ENCODE data around the gene HTRA1.

The HTRA1 gene

GRCh38 chr10:122466951-122467381 is 5.6 kb downstream of the HTRA1 start:
- Histone ChIP-seq H3K4me2 (ENCODE audit: low read depth, low read length, poor library complexity, severe bottlenecking) (no peak overlapping the region), H3K36me3 (ENCODE audit: low read length) (no peaks in the 10 kb centered on the region)
- TF ChIP-seq, protein P1, sequence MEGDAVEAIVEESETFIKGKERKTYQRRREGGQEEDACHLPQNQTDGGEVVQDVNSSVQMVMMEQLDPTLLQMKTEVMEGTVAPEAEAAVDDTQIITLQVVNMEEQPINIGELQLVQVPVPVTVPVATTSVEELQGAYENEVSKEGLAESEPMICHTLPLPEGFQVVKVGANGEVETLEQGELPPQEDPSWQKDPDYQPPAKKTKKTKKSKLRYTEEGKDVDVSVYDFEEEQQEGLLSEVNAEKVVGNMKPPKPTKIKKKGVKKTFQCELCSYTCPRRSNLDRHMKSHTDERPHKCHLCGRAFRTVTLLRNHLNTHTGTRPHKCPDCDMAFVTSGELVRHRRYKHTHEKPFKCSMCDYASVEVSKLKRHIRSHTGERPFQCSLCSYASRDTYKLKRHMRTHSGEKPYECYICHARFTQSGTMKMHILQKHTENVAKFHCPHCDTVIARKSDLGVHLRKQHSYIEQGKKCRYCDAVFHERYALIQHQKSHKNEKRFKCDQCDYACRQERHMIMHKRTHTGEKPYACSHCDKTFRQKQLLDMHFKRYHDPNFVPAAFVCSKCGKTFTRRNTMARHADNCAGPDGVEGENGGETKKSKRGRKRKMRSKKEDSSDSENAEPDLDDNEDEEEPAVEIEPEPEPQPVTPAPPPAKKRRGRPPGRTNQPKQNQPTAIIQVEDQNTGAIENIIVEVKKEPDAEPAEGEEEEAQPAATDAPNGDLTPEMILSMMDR (IDR thresholded peaks at IDR 0.05; ENCODE audit: insufficient read depth, low read length, poor library complexity, severe bottlenecking), result no peak
- no peak for TF ChIP-seq EZH2phosphoT487 (conservative IDR thresholded peaks at IDR 0.05; ENCODE audit: low read length)

DNA sequence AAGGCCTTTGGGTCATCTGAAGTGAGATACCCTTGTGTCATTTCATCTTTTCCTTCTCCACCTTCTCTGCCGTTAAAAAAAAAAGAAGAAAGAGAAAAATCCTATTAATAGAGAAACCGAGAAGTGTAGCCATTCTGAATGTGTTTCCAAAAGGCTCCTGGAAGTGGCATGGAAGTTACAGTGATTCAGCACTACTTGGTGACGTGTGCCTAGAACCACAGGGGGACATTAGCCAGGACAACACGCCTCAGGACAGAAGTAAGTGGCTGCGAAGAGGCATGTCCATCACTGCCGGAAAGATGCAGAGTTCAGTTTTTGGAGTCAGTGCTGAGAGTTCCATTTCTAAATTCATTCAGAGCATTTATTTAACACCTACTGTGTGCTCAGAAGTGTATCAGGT is 6.3 kb downstream of the HTRA1 start:
- no peak overlapping the region for H3K4me3 ChIP-seq (ENCODE audit: insufficient read depth, low read length, poor library complexity, severe bottlenecking)
- H3K27me3 ChIP-seq (ENCODE audit: low read length), result no peaks in the 10 kb centered on the region
- no peak overlapping the region for H2AFZ ChIP-seq (ENCODE audit: low read depth, low read length, severe bottlenecking)
- no peaks in the 10 kb centered on the region for H3K9me2 ChIP-seq (replicated peaks; ENCODE audit: insufficient read depth, low read length)
- H3K79me2 ChIP-seq (ENCODE audit: insufficient read depth, low read length), result no peaks in the 10 kb centered on the region
- no peaks in the 10 kb centered on the region for H3K9me3 ChIP-seq (ENCODE audit: insufficient read depth, low read length)
- H4K20me1 ChIP-seq (ENCODE audit: low read depth, low read length), result no peaks in the 10 kb centered on the region
- H3K27ac ChIP-seq (ENCODE audit: low read depth, low read length), result no peak overlapping the region
- H3K4me2 ChIP-seq (ENCODE audit: low read depth, low read length, poor library complexity, severe bottlenecking), result no peak overlapping the region
- TF ChIP-seq, protein P1 (IDR thresholded peaks at IDR 0.05; ENCODE audit: insufficient read depth, low read length, poor library complexity, severe bottlenecking), result no peak
- no peak for TF ChIP-seq EZH2phosphoT487 (conservative IDR thresholded peaks at IDR 0.05; ENCODE audit: low read length)
- no peaks in the 10 kb centered on the region for H3F3A ChIP-seq (ENCODE audit: insufficient read depth)
- no peak overlapping the region for H3K9ac ChIP-seq (ENCODE audit: low read length)
- no peaks in the 10 kb centered on the region for H3K36me3 ChIP-seq (ENCODE audit: low read length)

More at GRCh38 chr10:122466951-122467381, 5.6 kb downstream of the HTRA1 start:
- H3K4me3 ChIP-seq (ENCODE audit: insufficient read depth, low read length, poor library complexity, severe bottlenecking), result no peak overlapping the region
- no peaks in the 10 kb centered on the region for H3F3A ChIP-seq (ENCODE audit: insufficient read depth)
- no peaks in the 10 kb centered on the region for H3K79me2 ChIP-seq (ENCODE audit: insufficient read depth, low read length)
- no peaks in the 10 kb centered on the region for H4K20me1 ChIP-seq (ENCODE audit: low read depth, low read length)
- no peak overlapping the region for H3K27ac ChIP-seq (ENCODE audit: low read depth, low read length)
- no peaks in the 10 kb centered on the region for H3K9me3 ChIP-seq (ENCODE audit: insufficient read depth, low read length)
- H2AFZ ChIP-seq (ENCODE audit: low read depth, low read length, severe bottlenecking), result no peak overlapping the region
- H3K27me3 ChIP-seq (ENCODE audit: low read length), result no peaks in the 10 kb centered on the region
- H3K9ac ChIP-seq (ENCODE audit: low read length), result no peak overlapping the region
- no peaks in the 10 kb centered on the region for H3K9me2 ChIP-seq (replicated peaks; ENCODE audit: insufficient read depth, low read length)

GRCh38 chr10:122468307-122468925 is 7.1 kb downstream of the HTRA1 start:
- Histone ChIP-seq H4K20me1 (ENCODE audit: low read depth, low read length) (no peaks in the 10 kb centered on the region), H3K27me3 (ENCODE audit: low read length) (no peaks in the 10 kb centered on the region), H3K9ac (ENCODE audit: low read length) (no peak overlapping the region), H3K9me3 (ENCODE audit: insufficient read depth, low read length) (no peaks in the 10 kb centered on the region), H3K27ac (ENCODE audit: low read depth, low read length) (no peak overlapping the region), H3K79me2 (ENCODE audit: insufficient read depth, low read length) (no peaks in the 10 kb centered on the region), H3K36me3 (ENCODE audit: low read length) (no peaks in the 10 kb centered on the region), H3F3A (ENCODE audit: insufficient read depth) (no peaks in the 10 kb centered on the region), H2AFZ (ENCODE audit: low read depth, low read length, severe bottlenecking) (no peak overlapping the region), H3K9me2 (replicated peaks; ENCODE audit: insufficient read depth, low read length) (no peaks in the 10 kb centered on the region), H3K4me3 (ENCODE audit: insufficient read depth, low read length, poor library complexity, severe bottlenecking) (no peak overlapping the region), H3K4me2 (ENCODE audit: low read depth, low read length, poor library complexity, severe bottlenecking) (no peak overlapping the region)
- TF ChIP-seq, protein P1 (IDR thresholded peaks at IDR 0.05; ENCODE audit: insufficient read depth, low read length, poor library complexity, severe bottlenecking), result no peak
- no peak for TF ChIP-seq EZH2phosphoT487 (conservative IDR thresholded peaks at IDR 0.05; ENCODE audit: low read length)

Data from SU-DHL-6 (cell line).